ENCODE measurements around the gene WDR87. TPM values are rescaled to one million over a fixed set of nuclear protein-coding genes. Genes with fewer than 3 reads are reported as not detected.

Gene WDR87
- total and polyA plus RNA-seq, 2 of the 4 experiments (the other 2 are of a cell fraction): not detected

- TF ChIP-seq ELK1 (IDR thresholded peaks at IDR 0.05; ENCODE audit: borderline replicate concordance, low read depth, low read length): no peak
Observed at GRCh38 chr19:37932985-37933936, 26.9 kb upstream of the WDR87 start (continued).

All from IMR-90 (cell line).